ENCODE data around the gene PDE6A. TPM values are rescaled to one million over a fixed set of nuclear protein-coding genes. Genes with fewer than 3 reads are reported as not detected.

Gene PDE6A
- total and polyA plus RNA-seq, 9 of the 15 experiments (the other 6 are each of a cell fraction or from before 2014, with no cell fraction given): 0.01 to 0.04 (median 0.01) TPM; not detected in 6

DNA sequence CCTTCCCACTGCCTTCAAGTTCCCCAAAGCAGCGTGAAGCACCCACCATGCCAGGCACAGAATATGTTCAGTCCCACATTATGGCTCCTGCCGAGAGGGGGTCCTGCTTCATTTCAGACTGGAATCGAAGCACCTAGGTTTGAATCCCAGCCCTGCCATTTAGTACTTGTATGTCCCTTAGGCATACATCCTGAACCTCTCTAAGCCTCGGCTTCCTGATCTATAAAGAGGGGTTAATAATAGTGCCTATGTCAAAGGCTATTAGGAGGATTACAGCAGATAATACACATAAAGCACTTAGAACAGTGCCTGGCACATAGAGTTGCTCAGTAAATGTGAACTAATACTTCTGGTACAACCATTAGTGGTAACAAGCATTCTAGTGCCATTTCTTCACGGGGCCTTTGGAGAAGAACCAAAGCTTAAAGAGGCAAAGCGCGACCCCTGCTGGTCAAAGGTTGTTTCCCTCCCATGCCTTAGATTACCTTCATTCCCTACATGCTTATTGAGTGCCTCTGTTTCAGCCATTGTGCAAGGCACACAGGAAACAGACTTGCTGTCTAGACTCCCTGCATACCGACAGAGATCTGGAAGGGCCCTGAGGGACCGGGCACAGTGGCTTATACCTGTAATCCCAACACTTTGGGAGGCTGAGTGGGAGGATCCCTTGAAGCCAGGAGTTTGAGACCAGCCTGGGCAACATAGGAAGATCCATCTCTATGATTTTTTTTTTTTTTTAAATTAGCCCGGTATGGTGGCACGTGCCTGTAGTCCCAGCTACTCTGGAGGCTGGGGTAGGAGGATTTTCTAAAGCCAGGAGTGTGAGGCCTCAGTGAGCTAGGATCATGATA is 116.2 kb downstream of the PDE6A start (continued):
- TF ChIP-seq ZFP30 (CRISPR knock-in tag; IDR thresholded peaks at IDR 0.05; ENCODE audit: borderline replicate concordance): no peak
- peak; percentile 55; the same call in 1 of the 2 replicates for TF ChIP-seq CEBPG (CRISPR knock-in tag; IDR thresholded peaks at IDR 0.05)
- peak in 1 of 2 experiments; percentile 33; a peak in 1 of 4 replicates for TF ChIP-seq CEBPG (tag; conservative IDR thresholded peaks at IDR 0.05 in 1 of 2, IDR thresholded peaks at IDR 0.05 in 1 of 2)
- no peak for TF ChIP-seq ZBTB7A (IDR thresholded peaks at IDR 0.05; ENCODE audit: borderline replicate concordance, control insufficient read depth, low read depth, low read length)
- peak; percentile 84 to 91 (median 87) for TF ChIP-seq CTCF (IDR thresholded peaks at IDR 0.05 in 2 of 3, conservative IDR thresholded peaks at IDR 0.05 in 1 of 3; ENCODE audit: insufficient read depth in 2 of 3, low read depth in 1 of 3, low read length in 3 of 3)
- TF ChIP-seq, protein P1, sequence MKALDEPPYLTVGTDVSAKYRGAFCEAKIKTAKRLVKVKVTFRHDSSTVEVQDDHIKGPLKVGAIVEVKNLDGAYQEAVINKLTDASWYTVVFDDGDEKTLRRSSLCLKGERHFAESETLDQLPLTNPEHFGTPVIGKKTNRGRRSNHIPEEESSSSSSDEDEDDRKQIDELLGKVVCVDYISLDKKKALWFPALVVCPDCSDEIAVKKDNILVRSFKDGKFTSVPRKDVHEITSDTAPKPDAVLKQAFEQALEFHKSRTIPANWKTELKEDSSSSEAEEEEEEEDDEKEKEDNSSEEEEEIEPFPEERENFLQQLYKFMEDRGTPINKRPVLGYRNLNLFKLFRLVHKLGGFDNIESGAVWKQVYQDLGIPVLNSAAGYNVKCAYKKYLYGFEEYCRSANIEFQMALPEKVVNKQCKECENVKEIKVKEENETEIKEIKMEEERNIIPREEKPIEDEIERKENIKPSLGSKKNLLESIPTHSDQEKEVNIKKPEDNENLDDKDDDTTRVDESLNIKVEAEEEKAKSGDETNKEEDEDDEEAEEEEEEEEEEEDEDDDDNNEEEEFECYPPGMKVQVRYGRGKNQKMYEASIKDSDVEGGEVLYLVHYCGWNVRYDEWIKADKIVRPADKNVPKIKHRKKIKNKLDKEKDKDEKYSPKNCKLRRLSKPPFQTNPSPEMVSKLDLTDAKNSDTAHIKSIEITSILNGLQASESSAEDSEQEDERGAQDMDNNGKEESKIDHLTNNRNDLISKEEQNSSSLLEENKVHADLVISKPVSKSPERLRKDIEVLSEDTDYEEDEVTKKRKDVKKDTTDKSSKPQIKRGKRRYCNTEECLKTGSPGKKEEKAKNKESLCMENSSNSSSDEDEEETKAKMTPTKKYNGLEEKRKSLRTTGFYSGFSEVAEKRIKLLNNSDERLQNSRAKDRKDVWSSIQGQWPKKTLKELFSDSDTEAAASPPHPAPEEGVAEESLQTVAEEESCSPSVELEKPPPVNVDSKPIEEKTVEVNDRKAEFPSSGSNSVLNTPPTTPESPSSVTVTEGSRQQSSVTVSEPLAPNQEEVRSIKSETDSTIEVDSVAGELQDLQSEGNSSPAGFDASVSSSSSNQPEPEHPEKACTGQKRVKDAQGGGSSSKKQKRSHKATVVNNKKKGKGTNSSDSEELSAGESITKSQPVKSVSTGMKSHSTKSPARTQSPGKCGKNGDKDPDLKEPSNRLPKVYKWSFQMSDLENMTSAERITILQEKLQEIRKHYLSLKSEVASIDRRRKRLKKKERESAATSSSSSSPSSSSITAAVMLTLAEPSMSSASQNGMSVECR (CRISPR knock-in tag; IDR thresholded peaks at IDR 0.05): 0 out of 2 replicates have a peak, but pooled peaks have one; percentile 26
- TF ChIP-seq GABPA (tag; conservative IDR thresholded peaks at IDR 0.05; ENCODE audit: low read depth): no peak
- peak; percentile 88; the same call in 1 of the 2 replicates for TF ChIP-seq HDGF (IDR thresholded peaks at IDR 0.05)
- TF ChIP-seq, protein P2, sequence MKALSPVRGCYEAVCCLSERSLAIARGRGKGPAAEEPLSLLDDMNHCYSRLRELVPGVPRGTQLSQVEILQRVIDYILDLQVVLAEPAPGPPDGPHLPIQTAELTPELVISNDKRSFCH (CRISPR knock-in tag; IDR thresholded peaks at IDR 0.05): no peak
- TF ChIP-seq, protein P2 (tag; IDR thresholded peaks at IDR 0.05): no peak
- TF ChIP-seq ZNF592 (IDR thresholded peaks at IDR 0.05): 0 out of 2 replicates have a peak, but pooled peaks have one; percentile 49
- TF ChIP-seq MNT (conservative IDR thresholded peaks at IDR 0.05): 0 out of 4 replicates have a peak, but pooled peaks of 1 of the 2 experiments have one; percentile 23
